NCI-H187 treated with DMSO at 0.1 percent for 48 hours (cell line): ENCODE measurements around the gene TYW3.
A peak's percentile ranks its signal among the peaks of the same experiment; 100 is the strongest.

Experiments
- DNase-seq: peaks from one replicate; lab custom pipeline; 2025; lab: John Stamatoyannopoulos, UW

TYW3 gene, protein sequence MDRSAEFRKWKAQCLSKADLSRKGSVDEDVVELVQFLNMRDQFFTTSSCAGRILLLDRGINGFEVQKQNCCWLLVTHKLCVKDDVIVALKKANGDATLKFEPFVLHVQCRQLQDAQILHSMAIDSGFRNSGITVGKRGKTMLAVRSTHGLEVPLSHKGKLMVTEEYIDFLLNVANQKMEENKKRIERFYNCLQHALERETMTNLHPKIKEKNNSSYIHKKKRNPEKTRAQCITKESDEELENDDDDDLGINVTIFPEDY

GRCh38 chr1:74732960-74733603 is at the start of gene TYW3, which contains the start of gene CRYZ:
Gene TYW3, plus strand, starts transcription at chr1:74733152. Its CDS starts 93 bp downstream, at chr1:74733245.
Gene CRYZ, minus strand, starts transcription at chr1:74733050. Its CDS starts 8,229 bp downstream, at chr1:74724821.
- peak; percentile 74 for DNase-seq

DNA sequence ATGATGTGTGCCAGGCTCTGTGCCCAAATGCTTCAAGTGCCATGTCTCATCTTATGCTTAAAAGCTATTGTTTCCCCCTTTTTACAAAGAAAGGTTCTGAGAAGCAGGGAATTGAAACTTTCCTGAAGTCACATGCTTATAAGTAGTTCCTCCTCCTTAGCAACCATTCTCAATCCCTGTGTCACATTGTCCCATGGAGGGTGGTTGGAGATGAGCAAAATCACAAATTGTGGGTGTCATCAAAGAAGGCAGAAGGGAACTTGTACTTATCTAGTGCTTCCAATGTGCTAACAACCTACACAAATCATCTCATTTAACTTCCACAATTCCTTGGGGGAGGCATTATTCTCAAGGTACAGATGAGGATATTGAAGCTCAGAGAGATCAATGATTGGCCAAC is 49.3 kb upstream of the TYW3 start:
- DNase-seq, result no peak

- DNase-seq, result no peak
These were observed 48.7 kb upstream of the TYW3 start for GRCh38 chr1:74684301-74684700.

GRCh38 chr1:74686928-74687327 is 46.0 kb upstream of the TYW3 start:
- no peak for DNase-seq

DNA sequence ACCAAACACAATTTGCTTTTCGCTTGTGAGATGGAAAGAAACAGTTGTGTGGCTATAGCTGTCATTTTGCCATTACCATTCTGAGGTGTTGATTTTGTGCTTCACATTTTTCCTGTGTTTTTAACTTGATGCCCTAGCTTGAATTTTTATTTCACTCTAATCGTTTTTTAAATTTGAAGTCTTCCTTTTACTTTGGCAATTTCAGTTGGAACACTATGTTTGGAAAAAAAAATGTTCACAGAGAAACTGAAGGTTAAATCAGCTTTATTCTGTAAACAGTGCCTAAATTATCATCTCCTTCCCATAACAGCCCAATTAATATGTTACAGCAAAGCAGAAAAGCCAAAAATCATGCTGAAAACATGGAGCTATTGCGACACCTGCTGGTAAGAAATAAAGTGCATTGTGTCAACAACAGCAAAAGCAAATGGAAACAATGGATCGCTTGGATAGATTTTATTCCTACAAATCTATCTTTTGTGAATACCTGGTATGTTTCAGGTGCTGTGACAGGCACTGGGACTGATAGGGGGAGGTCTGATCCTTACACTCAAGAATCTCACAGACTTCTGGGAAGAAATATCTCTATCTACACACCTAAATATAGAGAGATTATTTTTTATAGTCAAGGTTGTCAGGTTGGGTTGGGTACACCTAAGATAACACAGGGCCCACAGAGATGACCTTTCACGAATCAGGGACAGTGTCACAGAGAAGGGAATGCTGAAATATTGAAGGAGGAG is 43.2 kb upstream of the TYW3 start:
- no peak for DNase-seq

DNA sequence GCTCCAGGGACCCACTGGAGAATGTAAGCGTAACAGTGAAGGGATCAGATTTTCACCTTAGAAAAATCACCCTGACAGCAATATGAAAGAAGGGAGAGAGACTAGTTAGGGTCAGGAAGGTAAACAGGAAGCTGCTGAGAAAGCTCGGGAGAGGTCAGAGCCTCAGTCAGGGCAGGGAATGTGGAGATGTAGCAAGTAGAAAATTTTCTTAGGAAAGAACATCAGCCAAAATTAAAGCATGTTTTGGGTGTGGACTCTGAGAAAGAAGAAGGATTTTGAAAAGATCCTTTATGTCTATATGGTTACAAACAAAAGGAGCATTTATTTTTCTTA is 42.6 kb upstream of the TYW3 start:
- no peak for DNase-seq

- peak; percentile 14 for DNase-seq
These were observed 42.0 kb upstream of the TYW3 start for GRCh38 chr1:74690909-74691308.

DNA sequence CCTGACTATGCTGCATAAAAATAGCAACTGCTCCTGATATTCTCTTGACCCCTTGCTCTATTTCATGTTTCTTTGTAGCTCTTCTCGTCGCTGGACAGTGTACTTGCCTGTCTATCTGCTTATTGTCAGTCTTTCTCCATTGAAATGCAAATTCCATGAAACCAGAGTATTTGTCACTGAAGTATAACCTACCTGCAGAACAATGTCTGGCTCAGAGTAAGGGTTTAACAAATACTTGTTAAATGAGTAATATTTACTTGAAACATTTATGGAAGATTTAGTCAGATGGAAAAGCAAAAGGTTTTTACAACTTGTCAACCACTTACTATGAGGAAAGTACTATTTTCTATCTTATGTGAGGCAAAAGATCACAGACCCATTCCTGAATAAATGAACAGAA is 39.5 kb upstream of the TYW3 start:
- DNase-seq, result no peak

DNA sequence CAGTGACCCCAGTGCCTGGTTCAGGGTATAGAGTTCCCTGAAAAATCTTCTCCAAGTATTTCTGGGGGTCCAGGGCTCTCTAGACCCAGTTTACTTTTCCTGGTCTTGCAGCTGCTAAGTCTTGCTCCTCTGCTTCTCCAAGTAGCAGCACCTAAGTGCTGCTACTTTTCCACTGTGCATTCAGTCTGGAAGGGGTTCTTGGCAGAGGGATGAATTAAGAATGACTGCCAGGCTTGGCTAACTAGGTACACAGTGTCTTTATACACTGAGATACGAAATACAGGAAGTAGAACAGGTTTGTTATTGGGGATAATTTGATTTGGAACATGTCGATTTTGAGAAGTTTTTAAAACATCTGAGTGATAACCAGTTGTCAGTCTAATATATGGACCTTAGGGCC is 35.1 kb upstream of the TYW3 start:
- DNase-seq, result no peak

- DNase-seq, result no peak
These were observed 33.6 kb upstream of the TYW3 start for GRCh38 chr1:74699331-74699730.

DNA sequence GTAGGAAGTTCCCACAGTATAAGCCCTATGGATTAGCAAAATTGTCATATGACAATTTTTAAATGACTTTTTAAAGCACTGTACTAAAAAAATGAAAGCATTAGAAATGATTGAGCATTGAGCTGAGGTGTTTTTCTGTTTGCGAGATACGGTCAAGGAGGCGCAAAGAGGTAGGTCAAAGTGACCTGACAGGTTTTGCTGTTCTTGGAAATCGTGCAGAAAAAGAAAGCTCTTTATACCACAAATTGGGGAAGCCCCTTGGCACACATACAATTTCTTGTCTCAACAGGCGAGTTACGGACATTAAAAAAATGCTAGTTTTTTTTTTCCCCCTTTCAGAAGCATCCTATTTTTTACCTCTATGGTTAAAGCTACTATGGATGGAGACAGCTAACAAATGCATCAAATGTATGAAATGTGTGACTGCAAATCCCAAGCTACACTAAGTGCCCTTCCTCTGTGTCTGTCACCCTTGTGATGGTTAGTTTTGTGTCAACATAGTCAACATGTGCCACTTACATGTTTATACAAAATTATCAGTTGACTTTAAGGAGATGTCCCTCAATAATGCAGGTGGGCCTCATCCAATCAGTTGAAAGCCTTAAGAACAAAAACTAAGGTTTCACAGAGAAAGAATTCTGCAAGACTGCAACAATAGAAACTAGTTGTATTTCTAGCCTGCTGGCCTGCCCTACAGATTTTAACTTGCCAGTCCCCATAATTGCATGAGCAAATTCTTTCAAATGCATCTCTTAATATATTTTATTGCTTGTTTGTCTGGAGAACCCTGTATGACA is 29.4 kb upstream of the TYW3 start:
- no peak for DNase-seq

GRCh38 chr1:74712881-74713280 is 20.1 kb upstream of the TYW3 start:
- DNase-seq, result no peak

- DNase-seq, result no peak
These were observed 19.1 kb upstream of the TYW3 start for GRCh38 chr1:74713849-74714248.

GRCh38 chr1:74714429-74715235 is 18.3 kb upstream of the TYW3 start:
- no peak for DNase-seq

- DNase-seq, result no peak
These were observed 17.8 kb upstream of the TYW3 start for GRCh38 chr1:74715236-74715502.

- no peak for DNase-seq
These were observed 17.1 kb upstream of the TYW3 start for GRCh38 chr1:74715806-74716205.

GRCh38 chr1:74716822-74717221 is 16.1 kb upstream of the TYW3 start:
- DNase-seq, result no peak

- DNase-seq, result no peak
These were observed 15.3 kb upstream of the TYW3 start for GRCh38 chr1:74717626-74718025.

- DNase-seq, result no peak
These were observed 6.9 kb upstream of the TYW3 start for GRCh38 chr1:74726063-74726462.

GRCh38 chr1:74728736-74729135 is 4.2 kb upstream of the TYW3 start:
- DNase-seq, result no peak

- DNase-seq, result no peak
These were observed 3.0 kb upstream of the TYW3 start for GRCh38 chr1:74729741-74730478.
